ENCODE results near the gene LMNA.

LMNA gene

GRCh38 chr1:156081917-156082308 lies 32.6 kb upstream of the LMNA start:
- DNase-seq (ENCODE audit: low read depth in 2 of 3, low spot score in 1 of 3): no peak

- peak in 1 of 3 donors; percentile 46 for DNase-seq (ENCODE audit: low read depth in 2 of 3, low spot score in 1 of 3)
Measured at GRCh38 chr1:156082309-156083091, 32.0 kb upstream of the LMNA start, which contains the start of gene MEX3A. Gene MEX3A (minus strand): TSS chr1:156082465. CDS start chr1:156081998, 467 bp downstream.

DNA sequence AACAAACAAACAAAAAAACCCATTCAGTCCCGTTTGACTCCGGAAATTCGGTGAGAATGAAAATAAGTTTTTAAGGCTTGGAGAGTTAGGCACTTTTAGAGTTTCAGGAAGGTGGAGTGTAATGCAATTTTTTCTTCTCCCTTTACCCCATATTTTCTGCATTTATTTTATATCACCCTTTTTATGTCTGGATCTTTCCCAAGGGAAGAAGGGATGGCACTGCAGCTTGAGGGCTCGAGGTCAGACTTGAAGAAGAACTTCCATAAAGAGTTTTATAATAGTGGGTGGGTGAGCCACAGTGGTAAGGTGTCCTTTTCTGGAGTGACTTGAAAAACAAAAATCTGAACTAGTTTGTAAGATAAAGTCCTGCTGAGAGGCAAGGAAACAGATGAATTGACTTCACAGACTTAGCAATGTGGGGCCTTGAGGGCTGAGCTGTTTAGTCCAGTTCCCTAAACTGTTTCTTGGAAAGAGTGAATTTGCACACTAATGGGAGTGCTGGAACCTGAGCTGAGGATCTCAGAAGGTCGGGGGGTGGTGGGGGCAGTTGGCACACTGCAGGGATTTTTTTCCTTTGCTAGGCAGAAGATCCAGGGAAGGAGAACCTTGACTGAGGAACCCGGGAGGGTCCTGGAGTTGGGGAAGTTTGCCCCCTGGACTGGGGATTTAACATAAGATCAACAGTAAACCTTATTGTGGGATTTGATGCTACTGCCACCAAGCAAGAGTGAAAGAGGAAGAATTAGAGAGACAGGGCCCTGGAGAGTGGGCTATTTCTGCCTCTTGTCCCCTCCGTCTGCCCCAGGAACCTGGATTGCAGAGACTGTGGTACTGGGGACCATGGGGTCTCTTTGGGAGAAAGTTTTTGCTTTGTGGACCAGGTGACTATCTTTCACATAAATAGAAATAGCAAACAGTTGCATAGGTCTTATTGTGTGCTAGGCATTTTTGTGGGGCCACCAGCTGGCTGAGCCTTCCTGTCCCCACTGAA lies 30.4 kb upstream of the LMNA start:
- no peak for DNase-seq (ENCODE audit: low read depth in 2 of 3, low spot score in 1 of 3)

DNA sequence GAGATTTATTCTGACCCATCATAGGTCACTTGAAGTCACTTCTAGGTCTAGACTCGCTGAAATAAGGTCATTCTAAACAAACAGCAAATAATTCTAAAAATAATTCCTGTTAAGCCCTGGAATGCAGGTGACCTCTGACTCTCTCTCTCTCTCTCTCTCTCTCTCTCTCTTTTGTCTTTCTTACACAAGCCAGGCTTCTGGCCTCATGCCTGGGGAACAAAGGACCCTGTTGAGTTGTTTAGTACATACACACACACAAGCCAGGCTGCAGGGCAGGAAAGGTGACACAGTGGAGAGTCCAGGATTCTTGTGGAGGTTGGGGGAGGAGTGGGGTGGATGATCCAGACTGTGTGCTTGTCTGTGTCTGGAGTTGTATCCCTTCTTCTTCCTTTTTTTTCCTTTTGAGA lies 28.3 kb upstream of the LMNA start:
- no peak for DNase-seq (ENCODE audit: low read depth in 2 of 3, low spot score in 1 of 3)

- no peak for DNase-seq (ENCODE audit: low read depth in 2 of 3, low spot score in 1 of 3)
Measured at GRCh38 chr1:156089704-156090103, 24.8 kb upstream of the LMNA start.

- DNase-seq (ENCODE audit: low read depth in 2 of 3, low spot score in 1 of 3): no peak
Measured at GRCh38 chr1:156090138-156090839, 24.2 kb upstream of the LMNA start.

DNA sequence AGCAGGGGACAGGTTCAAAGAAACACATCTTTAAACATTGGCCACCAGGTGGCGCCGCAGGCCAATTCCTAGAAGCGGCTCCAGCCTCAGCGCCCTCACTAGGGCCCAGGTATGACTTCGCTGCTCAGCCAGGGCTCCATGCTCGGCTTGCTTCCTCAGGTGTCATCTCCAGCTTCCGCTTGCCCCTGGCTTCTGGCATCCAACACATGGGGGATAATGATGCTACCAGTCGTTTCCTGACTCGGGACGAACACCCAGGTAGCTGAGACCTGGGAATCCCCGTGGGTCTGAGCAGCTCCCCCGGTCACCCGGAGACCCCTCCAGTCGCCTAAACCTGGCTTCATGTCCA lies 23.7 kb upstream of the LMNA start:
- peak; percentile 84 to 88 (median 85) for DNase-seq (ENCODE audit: low read depth in 2 of 3, low spot score in 1 of 3)

GRCh38 chr1:156091610-156092009 lies 22.9 kb upstream of the LMNA start:
- DNase-seq (ENCODE audit: low read depth in 2 of 3, low spot score in 1 of 3): no peak

GRCh38 chr1:156095906-156096508 lies 18.5 kb upstream of the LMNA start:
- no peak for DNase-seq (ENCODE audit: low read depth in 2 of 3, low spot score in 1 of 3)

DNA sequence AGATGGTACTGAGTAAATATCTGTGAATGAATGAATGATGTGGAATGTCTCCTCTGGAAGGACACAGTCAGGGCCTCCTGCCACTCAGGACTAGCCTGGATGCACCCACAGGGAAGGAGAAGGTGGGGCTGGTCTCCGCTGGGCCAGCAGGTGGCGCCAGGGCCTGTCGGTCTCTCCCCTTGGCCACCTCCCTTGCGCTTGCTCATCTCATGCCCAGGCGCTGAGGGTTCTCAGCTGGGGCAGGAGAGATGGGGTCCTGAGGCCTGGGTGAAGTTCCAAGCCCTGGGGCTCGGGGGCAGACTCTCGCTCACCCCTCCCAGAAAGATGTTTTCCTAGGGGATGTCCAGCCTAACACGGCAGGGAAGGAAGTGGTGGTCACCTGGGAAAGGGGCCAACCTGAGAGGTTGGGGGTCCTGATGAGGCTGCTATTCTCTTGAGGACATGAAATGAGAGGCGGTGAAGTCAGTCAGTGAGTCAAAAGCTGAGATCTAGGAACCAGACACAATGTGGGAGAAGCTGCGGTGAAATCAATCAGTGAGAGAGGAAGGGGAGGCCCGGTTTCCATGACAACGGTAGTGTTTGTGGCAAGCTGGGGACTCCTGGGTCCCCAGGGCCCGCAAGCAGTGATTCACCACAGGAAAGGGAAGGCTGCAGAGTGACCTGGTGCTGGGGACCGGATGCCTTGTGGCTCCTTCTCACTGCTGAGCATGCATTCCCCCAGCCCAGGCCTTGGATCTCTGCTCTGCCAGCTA lies 17.7 kb upstream of the LMNA start:
- DNase-seq (ENCODE audit: low read depth in 2 of 3, low spot score in 1 of 3): peak; percentile 89 to 92 (median 91)

DNA sequence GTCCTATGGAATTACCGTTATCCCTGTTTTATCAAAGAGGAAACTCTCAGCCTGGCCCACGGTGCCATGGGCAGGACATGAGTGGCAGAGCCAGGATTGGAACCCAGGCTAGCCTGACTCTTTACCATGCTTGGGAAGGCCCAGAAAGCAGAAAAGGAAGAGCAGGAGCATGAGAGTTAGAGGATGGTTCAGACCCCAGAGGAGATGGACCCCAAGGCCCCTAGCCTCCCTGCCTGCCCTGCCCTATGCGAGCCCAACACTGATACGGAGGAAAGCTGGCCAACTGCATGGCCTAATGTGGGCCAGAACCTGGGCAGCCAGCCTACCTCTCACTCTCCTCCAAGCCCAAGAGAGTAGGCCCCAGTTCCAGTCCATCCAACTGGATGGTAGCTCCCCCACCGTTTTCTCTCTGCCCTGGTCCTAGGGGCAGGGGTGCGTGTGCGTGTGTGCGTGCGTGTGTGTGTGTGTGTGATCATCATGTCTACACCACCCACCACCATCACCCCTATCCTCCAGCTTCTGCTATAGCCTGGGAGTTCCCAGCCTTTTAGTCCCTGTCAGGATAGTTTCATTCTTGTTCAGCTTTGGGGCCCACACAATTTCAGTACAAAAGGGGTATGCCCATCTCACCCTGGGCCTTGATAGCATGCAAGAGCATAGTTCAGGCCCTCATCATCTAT lies 16.9 kb upstream of the LMNA start:
- peak; percentile 39 to 61 (median 53) for DNase-seq (ENCODE audit: low read depth in 2 of 3, low spot score in 1 of 3)

- DNase-seq (ENCODE audit: low read depth in 2 of 3, low spot score in 1 of 3): no peak
Measured at GRCh38 chr1:156098784-156099183, 15.7 kb upstream of the LMNA start.

DNA sequence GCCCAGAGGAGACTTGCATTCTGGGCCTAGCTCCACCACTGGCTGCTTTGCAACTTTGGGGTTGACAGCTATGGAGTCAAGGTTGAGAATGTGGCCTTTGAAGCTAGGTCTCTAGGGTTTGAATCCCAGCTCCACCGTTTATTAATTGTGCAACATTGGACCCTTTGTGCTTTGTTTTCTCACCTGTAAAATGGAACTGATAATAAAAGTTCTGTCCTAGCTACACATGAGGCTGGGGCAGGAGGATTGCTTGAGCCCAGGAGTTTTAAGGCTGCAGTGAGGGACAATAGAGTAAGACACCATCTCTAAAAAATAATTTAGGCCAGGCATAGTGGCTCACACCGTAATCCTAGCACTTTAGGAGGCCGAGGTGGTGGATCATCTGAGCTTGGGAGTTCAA lies 15.2 kb upstream of the LMNA start:
- no peak for DNase-seq (ENCODE audit: low read depth in 2 of 3, low spot score in 1 of 3)

- DNase-seq (ENCODE audit: low read depth in 2 of 3, low spot score in 1 of 3): no peak
Measured at GRCh38 chr1:156100205-156100995, 14.1 kb upstream of the LMNA start.

GRCh38 chr1:156101880-156102279 lies 12.6 kb upstream of the LMNA start:
- no peak for DNase-seq (ENCODE audit: low read depth in 2 of 3, low spot score in 1 of 3)

DNA sequence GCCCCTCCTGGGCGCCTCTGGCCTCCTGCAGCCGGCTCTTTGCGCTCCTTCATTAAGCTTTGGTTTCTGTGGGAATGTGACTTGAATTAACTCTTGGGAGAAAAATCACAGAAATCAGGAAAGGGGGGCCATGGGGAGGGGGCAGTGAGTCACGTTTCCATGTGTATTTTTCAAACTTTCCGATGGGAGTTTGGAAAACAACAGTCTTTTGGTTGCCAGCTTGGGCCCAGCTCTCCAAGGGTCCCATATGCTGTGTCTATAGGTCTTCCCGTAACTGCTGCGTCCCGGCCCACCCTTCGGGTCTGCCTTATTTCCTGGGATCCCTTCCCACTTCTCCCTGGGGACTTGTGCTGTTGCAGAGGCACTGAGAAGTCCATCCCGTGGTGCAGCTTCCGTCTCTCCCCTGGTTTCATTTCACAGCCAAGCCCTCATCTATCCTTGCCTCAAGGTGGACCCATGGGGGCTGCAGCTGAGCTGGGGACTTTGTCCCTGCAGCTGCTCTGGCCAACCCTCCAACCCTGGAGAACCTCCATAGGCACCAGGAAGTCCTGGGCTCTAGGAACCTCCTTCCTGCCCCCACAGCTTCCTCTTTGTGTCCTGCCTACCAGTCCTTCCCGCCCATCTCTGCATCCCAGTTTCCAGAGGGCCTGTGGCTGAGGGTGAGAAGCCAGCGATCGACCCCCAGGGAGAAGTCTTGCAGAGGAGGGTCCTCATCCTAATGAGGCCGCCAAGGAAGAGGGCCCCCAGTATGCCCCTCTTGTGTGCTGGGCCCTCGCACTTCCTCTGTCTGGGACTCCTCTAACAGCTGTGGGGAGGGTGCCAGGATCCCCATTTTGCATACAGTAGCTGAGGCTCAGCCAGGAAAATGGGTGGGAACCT lies 11.6 kb upstream of the LMNA start:
- no peak for DNase-seq (ENCODE audit: low read depth in 2 of 3, low spot score in 1 of 3)

DNA sequence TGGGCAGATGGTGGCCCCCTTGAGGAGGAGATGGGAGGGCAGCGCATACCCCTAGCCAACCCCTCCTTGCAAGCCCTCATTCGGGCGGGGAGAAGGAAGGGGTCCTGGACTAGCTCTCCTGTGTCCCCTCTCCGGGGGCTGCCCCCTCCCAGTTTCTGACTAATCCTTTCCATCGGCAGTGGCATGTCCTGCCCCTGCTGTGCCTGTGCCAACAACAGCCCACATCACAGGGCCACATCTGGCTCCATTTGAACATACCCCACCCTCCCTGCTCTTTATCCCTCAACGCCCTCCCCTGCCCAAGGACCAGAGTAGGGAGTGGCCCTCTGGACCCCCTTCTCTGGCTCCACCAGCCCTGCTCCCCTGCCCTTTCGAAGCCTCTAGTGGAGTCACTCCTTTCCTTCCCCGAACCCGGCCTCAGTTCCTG lies 11.0 kb upstream of the LMNA start:
- DNase-seq (ENCODE audit: low read depth in 2 of 3, low spot score in 1 of 3): no peak

All from stimulated activated CD4-positive, alpha-beta T cell treated with anti-CD3 and anti-CD28 coated beads, Interleukin-12 subunit alpha, Interleukin-12 subunit beta, amount 100 ng/mL, for 48 hours (primary cell).